ENCODE data around the gene MICA.
"Not testable (repeated sequence)": the region's sequence is repeated elsewhere in the genome, so short reads cannot be mapped to it uniquely, and the experiment has no call there.

MICA gene

GRCh38 chr6:31383149-31383548, 20.2 kb upstream of the MICA start:
- no peaks in the 10 kb centered on the region for H3K4me1 ChIP-seq (ENCODE audit: control insufficient read depth, insufficient read depth, low read length)
- H3K9me3 ChIP-seq (ENCODE audit: control insufficient read depth, insufficient read depth, low read length) = no peaks in the 10 kb centered on the region
- H3K36me3 ChIP-seq (ENCODE audit: control insufficient read depth, insufficient read depth, low read length) = no peaks in the 10 kb centered on the region
- no peak overlapping the region for H3K9ac ChIP-seq (ENCODE audit: low read depth, low read length)
- H3K4me3 ChIP-seq (ENCODE audit: low read depth, low read length) = no peak overlapping the region
- no peak overlapping the region for H3K27ac ChIP-seq (ENCODE audit: low read depth, low read length)
- H3K27me3 ChIP-seq (ENCODE audit: control insufficient read depth, insufficient read depth, low read length) = no peaks in the 10 kb centered on the region; the same call in 1 of the 2 replicates

- Histone ChIP-seq H3K9ac (ENCODE audit: low read depth, low read length) (no peak overlapping the region), H3K9me3 (ENCODE audit: control insufficient read depth, insufficient read depth, low read length) (no peaks in the 10 kb centered on the region), H3K4me3 (ENCODE audit: low read depth, low read length) (no peak overlapping the region), H3K36me3 (ENCODE audit: control insufficient read depth, insufficient read depth, low read length) (no peaks in the 10 kb centered on the region), H3K27me3 (ENCODE audit: control insufficient read depth, insufficient read depth, low read length) (no peaks in the 10 kb centered on the region; the same call in 1 of the 2 replicates), H3K4me1 (ENCODE audit: control insufficient read depth, insufficient read depth, low read length) (no peaks in the 10 kb centered on the region), H3K27ac (ENCODE audit: low read depth, low read length) (no peak overlapping the region)
Measured at GRCh38 chr6:31385041-31385440, 18.4 kb upstream of the MICA start.

- Histone ChIP-seq H3K27me3 (ENCODE audit: control insufficient read depth, insufficient read depth, low read length) (no peaks in the 10 kb centered on the region; the same call in 1 of the 2 replicates), H3K36me3 (ENCODE audit: control insufficient read depth, insufficient read depth, low read length) (no peaks in the 10 kb centered on the region), H3K27ac (ENCODE audit: low read depth, low read length) (no peak overlapping the region), H3K9me3 (ENCODE audit: control insufficient read depth, insufficient read depth, low read length) (no peaks in the 10 kb centered on the region), H3K4me1 (ENCODE audit: control insufficient read depth, insufficient read depth, low read length) (no peaks in the 10 kb centered on the region), H3K4me3 (ENCODE audit: low read depth, low read length) (no peak overlapping the region), H3K9ac (ENCODE audit: low read depth, low read length) (no peak overlapping the region)
Measured at GRCh38 chr6:31386099-31386498, 17.3 kb upstream of the MICA start.

- H3K4me1 ChIP-seq (ENCODE audit: control insufficient read depth, insufficient read depth, low read length) = no peaks in the 10 kb centered on the region
- H3K27me3 ChIP-seq (ENCODE audit: control insufficient read depth, insufficient read depth, low read length) = no peaks in the 10 kb centered on the region; the same call in 1 of the 2 replicates
- H3K9ac ChIP-seq (ENCODE audit: low read depth, low read length) = no peak overlapping the region
- H3K27ac ChIP-seq (ENCODE audit: low read depth, low read length) = no peak overlapping the region
- no peak overlapping the region for H3K4me3 ChIP-seq (ENCODE audit: low read depth, low read length)
- no peaks in the 10 kb centered on the region for H3K9me3 ChIP-seq (ENCODE audit: control insufficient read depth, insufficient read depth, low read length)
- no peaks in the 10 kb centered on the region for H3K36me3 ChIP-seq (ENCODE audit: control insufficient read depth, insufficient read depth, low read length)
Measured at GRCh38 chr6:31386977-31387376, 16.4 kb upstream of the MICA start.

- H3K27me3 ChIP-seq (ENCODE audit: control insufficient read depth, insufficient read depth, low read length); H3K27ac ChIP-seq (ENCODE audit: low read depth, low read length): not testable (repeated sequence)
Measured at GRCh38 chr6:31388916-31389801, 14.2 kb upstream of the MICA start.

GRCh38 chr6:31389802-31390132, 13.6 kb upstream of the MICA start:
- not testable (repeated sequence) for H3K9me3 ChIP-seq (ENCODE audit: control insufficient read depth, insufficient read depth, low read length); H3K27ac ChIP-seq (ENCODE audit: low read depth, low read length); H3K27me3 ChIP-seq (ENCODE audit: control insufficient read depth, insufficient read depth, low read length); H3K4me3 ChIP-seq (ENCODE audit: low read depth, low read length); H3K4me1 ChIP-seq (ENCODE audit: control insufficient read depth, insufficient read depth, low read length); H3K9ac ChIP-seq (ENCODE audit: low read depth, low read length); H3K36me3 ChIP-seq (ENCODE audit: control insufficient read depth, insufficient read depth, low read length)

More at GRCh38 chr6:31388916-31389801, 14.2 kb upstream of the MICA start:
- H3K9me3 ChIP-seq (ENCODE audit: control insufficient read depth, insufficient read depth, low read length); H3K36me3 ChIP-seq (ENCODE audit: control insufficient read depth, insufficient read depth, low read length); H3K4me3 ChIP-seq (ENCODE audit: low read depth, low read length); H3K9ac ChIP-seq (ENCODE audit: low read depth, low read length); H3K4me1 ChIP-seq (ENCODE audit: control insufficient read depth, insufficient read depth, low read length): not testable (repeated sequence)

- Histone ChIP-seq H3K4me3 (ENCODE audit: low read depth, low read length) (no peak overlapping the region), H3K9ac (ENCODE audit: low read depth, low read length) (no peak overlapping the region), H3K4me1 (ENCODE audit: control insufficient read depth, insufficient read depth, low read length) (peaks cover 4% of the 10 kb centered on the region; the same call in 1 of the 2 replicates), H3K36me3 (ENCODE audit: control insufficient read depth, insufficient read depth, low read length) (no peaks in the 10 kb centered on the region), H3K27ac (ENCODE audit: low read depth, low read length) (no peak overlapping the region), H3K27me3 (ENCODE audit: control insufficient read depth, insufficient read depth, low read length) (peaks cover 4% of the 10 kb centered on the region; the same call in 1 of the 2 replicates), H3K9me3 (ENCODE audit: control insufficient read depth, insufficient read depth, low read length) (no peaks in the 10 kb centered on the region)
Measured at GRCh38 chr6:31393932-31394331, 9.5 kb upstream of the MICA start.

GRCh38 chr6:31394381-31394780, 9.0 kb upstream of the MICA start:
- Histone ChIP-seq H3K27me3 (ENCODE audit: control insufficient read depth, insufficient read depth, low read length) (peaks cover 5% of the 10 kb centered on the region; the same call in 1 of the 2 replicates), H3K9me3 (ENCODE audit: control insufficient read depth, insufficient read depth, low read length) (no peaks in the 10 kb centered on the region), H3K4me3 (ENCODE audit: low read depth, low read length) (no peak overlapping the region), H3K9ac (ENCODE audit: low read depth, low read length) (no peak overlapping the region), H3K36me3 (ENCODE audit: control insufficient read depth, insufficient read depth, low read length) (no peaks in the 10 kb centered on the region), H3K4me1 (ENCODE audit: control insufficient read depth, insufficient read depth, low read length) (peaks cover 4% of the 10 kb centered on the region; the same call in 1 of the 2 replicates), H3K27ac (ENCODE audit: low read depth, low read length) (no peak overlapping the region)

GRCh38 chr6:31395832-31396231, 7.6 kb upstream of the MICA start:
- Histone ChIP-seq H3K4me3 (ENCODE audit: low read depth, low read length) (no peak overlapping the region), H3K4me1 (ENCODE audit: control insufficient read depth, insufficient read depth, low read length) (peaks cover 5% of the 10 kb centered on the region), H3K36me3 (ENCODE audit: control insufficient read depth, insufficient read depth, low read length) (no peaks in the 10 kb centered on the region), H3K9ac (ENCODE audit: low read depth, low read length) (no peak overlapping the region), H3K27me3 (ENCODE audit: control insufficient read depth, insufficient read depth, low read length) (peaks cover 12% of the 10 kb centered on the region), H3K27ac (ENCODE audit: low read depth, low read length) (no peak overlapping the region), H3K9me3 (ENCODE audit: control insufficient read depth, insufficient read depth, low read length) (no peaks in the 10 kb centered on the region)

GRCh38 chr6:31396422-31397152, 6.8 kb upstream of the MICA start:
- H3K4me3 ChIP-seq (ENCODE audit: low read depth, low read length) = no peak overlapping the region
- H3K4me1 ChIP-seq (ENCODE audit: control insufficient read depth, insufficient read depth, low read length) = peaks cover 12% of the 10 kb centered on the region
- no peak overlapping the region for H3K27ac ChIP-seq (ENCODE audit: low read depth, low read length)
- H3K9ac ChIP-seq (ENCODE audit: low read depth, low read length) = no peak overlapping the region
- H3K36me3 ChIP-seq (ENCODE audit: control insufficient read depth, insufficient read depth, low read length) = no peaks in the 10 kb centered on the region
- H3K9me3 ChIP-seq (ENCODE audit: control insufficient read depth, insufficient read depth, low read length) = no peaks in the 10 kb centered on the region
- peaks cover 19% of the 10 kb centered on the region for H3K27me3 ChIP-seq (ENCODE audit: control insufficient read depth, insufficient read depth, low read length)

- H3K4me3 ChIP-seq (ENCODE audit: low read depth, low read length); H3K27ac ChIP-seq (ENCODE audit: low read depth, low read length): not testable (repeated sequence)
Measured at GRCh38 chr6:31397153-31397499, 6.3 kb upstream of the MICA start.

More at GRCh38 chr6:31397153-31397499, 6.3 kb upstream of the MICA start:
- H3K9ac ChIP-seq (ENCODE audit: low read depth, low read length); H3K36me3 ChIP-seq (ENCODE audit: control insufficient read depth, insufficient read depth, low read length); H3K9me3 ChIP-seq (ENCODE audit: control insufficient read depth, insufficient read depth, low read length): not testable (repeated sequence)
- Histone ChIP-seq H3K27me3 (ENCODE audit: control insufficient read depth, insufficient read depth, low read length) (peaks cover 25% of the 10 kb centered on the region), H3K4me1 (ENCODE audit: control insufficient read depth, insufficient read depth, low read length) (peaks cover 14% of the 10 kb centered on the region)

Data from HUES48 (cell line).